SK-N-SH (cell line): ENCODE data around the gene PPP2R3B. TPM values are rescaled to one million over a fixed set of nuclear protein-coding genes. Genes with fewer than 3 reads are reported as not detected.

ENCODE experiments used
- CTCF ChIA-PET: fragments of 300-600, 350-600 bp; formaldehyde crosslinking; extraction: SDS; loops from one replicate; lab custom pipeline; 2021; lab: Yijun Ruan, JAX
- POLR2A ChIA-PET: fragments of 350-600 bp; sonication (Branson Sonifier 250); formaldehyde crosslinking; extraction: SDS; loops from one replicate; lab custom pipeline; 2020; ENCODE audit warnings: antibody characterized with exemption, inconsistent platforms; lab: Yijun Ruan, JAX
- DNase-seq: peaks from one replicate; pipeline ENCODE4 v3.0.0; 2012
- H2AFZ ChIP-seq: fragments of 200-600 bp; sonication (generic); 2 replicates; pipeline ENCODE4 v1.8.1; 2016; ENCODE audit warnings: antibody characterized with exemption, mild to moderate bottlenecking, low read depth
- H3F3A ChIP-seq: fragments of 200-600 bp; sonication (generic); replicated peaks from 2 replicates; pipeline ENCODE3; 2016; ENCODE audit warnings: antibody characterized with exemption, mild to moderate bottlenecking; ENCODE audit not compliant: insufficient read depth
- H3K27ac ChIP-seq, 2 experiments: fragments of 200-500 bp in 1 of 2; fragments of 200-600 bp in 1 of 2; sonication (Bioruptor generic) in 1 of 2; sonication (generic), shearing (Covaris generic) in 1 of 2; 2 replicates each; pipeline versions ENCODE4 v1.5.1 to v1.6.1; 2014 to 2016; ENCODE audit warnings: low read depth in 2 of 2, inconsistent platforms in 1 of 2, low read length in 1 of 2, mild to moderate bottlenecking in 1 of 2, mixed read lengths in 1 of 2
- H3K27me3 ChIP-seq: fragments of 200-600 bp; sonication (generic), shearing (Covaris generic); 2 replicates; pipeline ENCODE4 v1.6.1; 2016; ENCODE audit warnings: mixed run types; ENCODE audit not compliant: insufficient read depth
- H3K36me3 ChIP-seq, 2 experiments: fragments of 200-500 bp in 1 of 2; fragments of 200-600 bp in 1 of 2; sonication (Bioruptor generic) in 1 of 2; sonication (generic) in 1 of 2; replicated peaks in 1 of 2; 2 replicates each; pipeline versions ENCODE3 to v1.5.1; 2014 to 2016; ENCODE audit warnings: low read length in 1 of 2, mild to moderate bottlenecking in 1 of 2; ENCODE audit not compliant: insufficient read depth in 2 of 2, control insufficient read depth in 1 of 2
- H3K4me1 ChIP-seq, 2 experiments: fragments of 200-500 bp in 1 of 2; fragments of 200-600 bp in 1 of 2; sonication (Bioruptor generic) in 1 of 2; sonication (generic), shearing (Covaris generic) in 1 of 2; 2 replicates each; pipeline versions ENCODE4 v1.5.1 to v1.6.1; 2014 to 2016; ENCODE audit warnings: low read depth in 1 of 2, low read length in 1 of 2, mixed run types in 1 of 2; ENCODE audit not compliant: insufficient read depth in 2 of 2, control insufficient read depth in 1 of 2
- H3K4me2 ChIP-seq: fragments of 200-600 bp; sonication (generic), shearing (Covaris generic); 2 replicates; pipeline ENCODE4 v1.6.1; 2017; ENCODE audit warnings: mixed run types
- H3K4me3 ChIP-seq, 2 experiments: fragments of 200-500 bp in 1 of 2; fragments of 200-600 bp in 1 of 2; sonication (Bioruptor generic) in 1 of 2; sonication (generic), shearing (Covaris generic) in 1 of 2; 2 replicates each; pipeline versions ENCODE4 v1.5.1 to v1.8.1; 2014 to 2016; ENCODE audit warnings: low read depth in 2 of 2, inconsistent platforms in 1 of 2, low read length in 1 of 2, mild to moderate bottlenecking in 1 of 2, mixed read lengths in 1 of 2, moderate library complexity in 1 of 2
- H3K79me2 ChIP-seq: fragments of 200-600 bp; sonication (generic); 2 replicates; pipeline ENCODE4 v1.8.1; 2017; ENCODE audit warnings: mild to moderate bottlenecking; ENCODE audit not compliant: insufficient read depth
- H3K9ac ChIP-seq: fragments of 200-600 bp; sonication (generic); 2 replicates; pipeline ENCODE4 v1.6.1; 2017; ENCODE audit warnings: mixed run types
- H3K9me2 ChIP-seq: fragments of 200-600 bp; sonication (generic); 2 replicates; pipeline ENCODE4 v1.6.1; 2017; ENCODE audit warnings: mixed run types
- H3K9me3 ChIP-seq: fragments of 200-600 bp; sonication (generic); 2 replicates; pipeline ENCODE4 v1.6.1; 2017; ENCODE audit warnings: mixed run types, mild to moderate bottlenecking, moderate library complexity
- H4K20me1 ChIP-seq: fragments of 200-600 bp; sonication (generic); 2 replicates; pipeline ENCODE4 v1.6.1; 2017; ENCODE audit warnings: mild to moderate bottlenecking, mixed run types; ENCODE audit not compliant: insufficient read depth
- EP300 ChIP-seq, 2 experiments: IDR thresholded peaks; 2 replicates each; pipeline versions ENCODE4 v1.4.0 to v1.6.1; 2012; ENCODE audit warnings: borderline replicate concordance in 1 of 2, low read depth in 1 of 2, low read length in 1 of 2
- MEF2A ChIP-seq: IDR thresholded peaks from 2 replicates; pipeline ENCODE4 v1.4.0; 2012; ENCODE audit warnings: low read depth, borderline replicate concordance
- NFIC ChIP-seq: IDR thresholded peaks from 2 replicates; pipeline ENCODE4 v1.4.0; 2012; ENCODE audit warnings: borderline replicate concordance
- RAD21 ChIP-seq: IDR thresholded peaks from 2 replicates; pipeline ENCODE4 v1.6.1; 2012; ENCODE audit warnings: mild to moderate bottlenecking, low read length
- RCOR1 ChIP-seq: fragments of 150-350 bp; IDR thresholded peaks from 2 replicates; pipeline ENCODE4 v1.6.1; 2017; ENCODE audit warnings: antibody characterized with exemption, low read length
- RXRA ChIP-seq: IDR thresholded peaks from 2 replicates; pipeline ENCODE4 v1.4.0; 2012; ENCODE audit warnings: low read depth, mild to moderate bottlenecking, borderline replicate concordance
- TAF1 ChIP-seq: IDR thresholded peaks from 2 replicates; pipeline ENCODE4 v1.6.1; 2012; ENCODE audit warnings: low read depth, mild to moderate bottlenecking, low read length, moderate library complexity, borderline replicate concordance
- WGBS: methylation state at CpG from one replicate; pipeline ENCODE4 v1.1.6; 2017; ENCODE audit warnings: low lambda C conversion rate; 5-methylcytosine and 5-hydroxymethylcytosine counted together
- polyA plus RNA-seq, 3 experiments: library from polyadenylated mRNA; depleted of rRNA; stranded (reverse); fragments of >200 nt; gene quantifications; 2 replicates each; pipeline ENCODE4 v1.2.3, GENCODE V29; 2012
- TF ChIP-seq, protein P1 (sequence below): IDR thresholded peaks from 2 replicates; pipeline ENCODE4 v1.6.1; 2012; ENCODE audit warnings: mild to moderate bottlenecking, low read depth, low read length, moderate library complexity
- TF ChIP-seq, protein P2 (sequence below): IDR thresholded peaks from 2 replicates; pipeline ENCODE4 v1.4.0; 2012; ENCODE audit warnings: low read depth, borderline replicate concordance

PPP2R3B gene
- polyA plus RNA-seq, 1 of the 3 experiments (the other 2 are of a cell fraction): 19.4 TPM

DNA sequence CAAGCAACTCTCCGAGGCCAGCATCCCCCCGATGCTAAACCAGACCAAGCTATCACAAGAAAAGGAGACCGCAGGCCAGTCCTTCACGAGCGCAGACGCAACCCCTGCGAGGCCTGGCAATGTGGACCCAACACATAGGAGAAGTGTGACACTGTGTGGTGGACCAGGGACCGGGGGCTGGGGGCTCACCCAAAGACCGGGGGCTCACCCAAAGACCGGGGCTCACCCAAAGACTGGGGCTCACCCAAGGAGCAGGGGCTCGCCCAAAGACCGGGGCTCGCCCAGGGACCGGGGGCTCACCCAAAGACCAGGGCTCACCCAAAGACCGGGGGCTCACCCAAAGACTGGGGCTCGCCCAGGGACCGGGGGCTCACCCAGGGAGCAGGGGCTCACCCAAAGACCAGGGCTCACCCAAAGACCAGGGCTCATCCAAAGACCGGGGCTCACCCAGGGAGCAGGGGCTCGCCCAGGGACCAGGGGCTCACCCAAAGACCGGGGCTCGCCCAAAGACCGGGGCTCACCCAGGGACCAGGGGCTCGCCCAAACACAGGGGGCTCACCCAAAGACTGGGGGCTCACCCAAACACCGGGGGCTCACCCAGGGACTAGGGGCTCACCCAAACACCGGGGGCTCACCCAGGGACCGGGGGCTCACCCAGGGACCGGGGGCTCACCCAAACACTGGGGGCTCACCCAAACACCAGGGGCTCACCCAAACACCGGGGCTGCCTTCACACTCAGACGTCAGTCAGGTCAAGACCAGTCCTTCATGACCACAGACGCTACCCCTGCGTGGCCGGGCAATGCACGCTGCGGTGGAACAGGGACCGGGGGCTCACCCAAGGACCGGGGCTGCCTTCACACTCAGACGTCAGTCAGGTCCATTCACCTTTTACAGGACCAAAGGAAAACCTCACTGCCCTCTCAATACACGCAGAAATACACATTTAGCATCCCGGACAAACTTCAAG, 32.9 kb downstream of the PPP2R3B start:
- H3K36me3 ChIP-seq: peaks cover 0 to 2% of the 10 kb centered on the region in 2 experiments
- no peaks in the 10 kb centered on the region for H3K9me2 ChIP-seq
- H3K79me2 ChIP-seq: peaks cover 5% of the 10 kb centered on the region; the same call in 1 of the 2 replicates
- no peak overlapping the region for H3K4me3 ChIP-seq
- CTCF ChIA-PET: no interaction called here
- H4K20me1 ChIP-seq: no peaks in the 10 kb centered on the region
- no peaks in the 10 kb centered on the region for H3K27me3 ChIP-seq
- TF ChIP-seq MEF2A (no peak), NFIC (no peak), RCOR1 (no peak), RAD21 (no peak), EP300 (IDR thresholded peaks at IDR 0.05; ENCODE audit: borderline replicate concordance in 1 of 2, low read depth in 1 of 2, low read length in 1 of 2) (no peak), RXRA (no peak), TAF1 (no peak)
- TF ChIP-seq, protein P1, sequence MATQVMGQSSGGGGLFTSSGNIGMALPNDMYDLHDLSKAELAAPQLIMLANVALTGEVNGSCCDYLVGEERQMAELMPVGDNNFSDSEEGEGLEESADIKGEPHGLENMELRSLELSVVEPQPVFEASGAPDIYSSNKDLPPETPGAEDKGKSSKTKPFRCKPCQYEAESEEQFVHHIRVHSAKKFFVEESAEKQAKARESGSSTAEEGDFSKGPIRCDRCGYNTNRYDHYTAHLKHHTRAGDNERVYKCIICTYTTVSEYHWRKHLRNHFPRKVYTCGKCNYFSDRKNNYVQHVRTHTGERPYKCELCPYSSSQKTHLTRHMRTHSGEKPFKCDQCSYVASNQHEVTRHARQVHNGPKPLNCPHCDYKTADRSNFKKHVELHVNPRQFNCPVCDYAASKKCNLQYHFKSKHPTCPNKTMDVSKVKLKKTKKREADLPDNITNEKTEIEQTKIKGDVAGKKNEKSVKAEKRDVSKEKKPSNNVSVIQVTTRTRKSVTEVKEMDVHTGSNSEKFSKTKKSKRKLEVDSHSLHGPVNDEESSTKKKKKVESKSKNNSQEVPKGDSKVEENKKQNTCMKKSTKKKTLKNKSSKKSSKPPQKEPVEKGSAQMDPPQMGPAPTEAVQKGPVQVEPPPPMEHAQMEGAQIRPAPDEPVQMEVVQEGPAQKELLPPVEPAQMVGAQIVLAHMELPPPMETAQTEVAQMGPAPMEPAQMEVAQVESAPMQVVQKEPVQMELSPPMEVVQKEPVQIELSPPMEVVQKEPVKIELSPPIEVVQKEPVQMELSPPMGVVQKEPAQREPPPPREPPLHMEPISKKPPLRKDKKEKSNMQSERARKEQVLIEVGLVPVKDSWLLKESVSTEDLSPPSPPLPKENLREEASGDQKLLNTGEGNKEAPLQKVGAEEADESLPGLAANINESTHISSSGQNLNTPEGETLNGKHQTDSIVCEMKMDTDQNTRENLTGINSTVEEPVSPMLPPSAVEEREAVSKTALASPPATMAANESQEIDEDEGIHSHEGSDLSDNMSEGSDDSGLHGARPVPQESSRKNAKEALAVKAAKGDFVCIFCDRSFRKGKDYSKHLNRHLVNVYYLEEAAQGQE: no peak
- TF ChIP-seq, protein P2, sequence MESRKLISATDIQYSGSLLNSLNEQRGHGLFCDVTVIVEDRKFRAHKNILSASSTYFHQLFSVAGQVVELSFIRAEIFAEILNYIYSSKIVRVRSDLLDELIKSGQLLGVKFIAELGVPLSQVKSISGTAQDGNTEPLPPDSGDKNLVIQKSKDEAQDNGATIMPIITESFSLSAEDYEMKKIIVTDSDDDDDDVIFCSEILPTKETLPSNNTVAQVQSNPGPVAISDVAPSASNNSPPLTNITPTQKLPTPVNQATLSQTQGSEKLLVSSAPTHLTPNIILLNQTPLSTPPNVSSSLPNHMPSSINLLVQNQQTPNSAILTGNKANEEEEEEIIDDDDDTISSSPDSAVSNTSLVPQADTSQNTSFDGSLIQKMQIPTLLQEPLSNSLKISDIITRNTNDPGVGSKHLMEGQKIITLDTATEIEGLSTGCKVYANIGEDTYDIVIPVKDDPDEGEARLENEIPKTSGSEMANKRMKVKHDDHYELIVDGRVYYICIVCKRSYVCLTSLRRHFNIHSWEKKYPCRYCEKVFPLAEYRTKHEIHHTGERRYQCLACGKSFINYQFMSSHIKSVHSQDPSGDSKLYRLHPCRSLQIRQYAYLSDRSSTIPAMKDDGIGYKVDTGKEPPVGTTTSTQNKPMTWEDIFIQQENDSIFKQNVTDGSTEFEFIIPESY: no peak
- TF ChIP-seq, all 33 proteins: peak for 0
- Histone ChIP-seq H3K4me2 (no peak overlapping the region), H3F3A (no peaks in the 10 kb centered on the region), H2AFZ (no peak overlapping the region), H3K9ac (no peak overlapping the region), H3K9me3 (no peaks in the 10 kb centered on the region), H3K27ac (no peak overlapping the region), H3K4me1 (peaks cover 0 to 4% of the 10 kb centered on the region in 2 experiments; a peak in 2 of 4 replicates)
- WGBS: 93% methylated on average over 29 of the region's 39 CpGs
- POLR2A ChIA-PET: no interaction called here
- DNase-seq: no peak
